NCI-H524 (cell line): ENCODE data around the gene OSER1.
A peak's percentile ranks its signal among the peaks of the same experiment; 100 is the strongest.

Source experiments
- DNase-seq, 2 experiments: peaks; one replicate each; lab custom pipeline; 2025; lab: John Stamatoyannopoulos, UW

Gene OSER1

GRCh38 chr20:44224637-44225036 lies 14.1 kb upstream of the OSER1 start:
- DNase-seq, result no peak

GRCh38 chr20:44223721-44224120 lies 13.2 kb upstream of the OSER1 start:
- DNase-seq, result no peak

GRCh38 chr20:44222633-44223368 lies 12.2 kb upstream of the OSER1 start:
- DNase-seq, result no peak

- no peak for DNase-seq
Observed at GRCh38 chr20:44222027-44222426, 11.5 kb upstream of the OSER1 start.

- no peak for DNase-seq
Observed at GRCh38 chr20:44221368-44221954, 10.9 kb upstream of the OSER1 start.

GRCh38 chr20:44219791-44220190 lies 9.2 kb upstream of the OSER1 start:
- DNase-seq, result no peak

- DNase-seq, result no peak
Observed at GRCh38 chr20:44219170-44219730, 8.7 kb upstream of the OSER1 start.

- DNase-seq, result no peak
Observed at GRCh38 chr20:44218446-44218845, 7.9 kb upstream of the OSER1 start.

- peak; percentile 75 to 76 for DNase-seq
Observed at GRCh38 chr20:44217342-44218092, 6.9 kb upstream of the OSER1 start.

- peak; percentile 34 to 70 for DNase-seq
Observed at GRCh38 chr20:44215125-44215524, 4.6 kb upstream of the OSER1 start.

GRCh38 chr20:44212792-44213191 lies 2.2 kb upstream of the OSER1 start:
- DNase-seq, result no peak

GRCh38 chr20:44211177-44212039 lies 837 bp upstream of the OSER1 start:
- peak in 1 of 2 experiments; percentile 53 for DNase-seq

- no peak for DNase-seq
Observed at GRCh38 chr20:44209686-44210405, 725 bp downstream of the OSER1 start.

GRCh38 chr20:44208770-44209169 lies 1.8 kb downstream of the OSER1 start:
- no peak for DNase-seq

- no peak for DNase-seq
Observed at GRCh38 chr20:44208165-44208564, 2.4 kb downstream of the OSER1 start.

GRCh38 chr20:44207126-44207723 lies 3.3 kb downstream of the OSER1 start:
- no peak for DNase-seq

- DNase-seq, result no peak
Observed at GRCh38 chr20:44206132-44206531, 4.4 kb downstream of the OSER1 start.

- DNase-seq, result no peak
Observed at GRCh38 chr20:44204832-44205215, 5.7 kb downstream of the OSER1 start.

GRCh38 chr20:44204156-44204831 lies 6.3 kb downstream of the OSER1 start:
- DNase-seq, result no peak

- no peak for DNase-seq
Observed at GRCh38 chr20:44203161-44203560, 7.4 kb downstream of the OSER1 start.
